Brain microvascular endothelial cell (primary cell): ENCODE data around the gene SLC13A1.

Experiments
- DNase-seq: peaks from one replicate; pipeline ENCODE4 v3.0.0-alpha.2; 2020
- H3K27ac ChIP-seq: fragments of 250-450 bp; sonication (Bioruptor Pico); 2 replicates; pipeline ENCODE4 v1.5.1; 2020; ENCODE audit warnings: mild to moderate bottlenecking, moderate library complexity
- H3K27me3 ChIP-seq: fragments of 250-450 bp; sonication (Bioruptor Pico); replicated peaks from 2 replicates; pipeline ENCODE4 v1.5.1; 2020; ENCODE audit warnings: mild to moderate bottlenecking
- H3K36me3 ChIP-seq: fragments of 250-450 bp; sonication (Bioruptor Pico); replicated peaks from 2 replicates; pipeline ENCODE4 v1.5.1; 2020; ENCODE audit warnings: mild to moderate bottlenecking
- H3K4me3 ChIP-seq: 2 replicates; pipeline ENCODE4 v1.5.1; 2011; ENCODE audit warnings: low read depth, mild to moderate bottlenecking, control low read depth, low read length, moderate library complexity
- CTCF ChIP-seq: IDR thresholded peaks from 2 replicates; pipeline ENCODE4 v1.5.1; 2011; ENCODE audit warnings: low read depth, mild to moderate bottlenecking, moderate library complexity, low read length, control low read depth, inconsistent platforms; ENCODE audit errors: missing control alignments
- in situ Hi-C: cut with HindIII; loops from 2 replicates; pipeline ENCODE4 v1.10.0; 2017; ENCODE audit warnings: low sequenced_read_pairs, low pct_ligation_motif_present

SLC13A1 gene

DNA sequence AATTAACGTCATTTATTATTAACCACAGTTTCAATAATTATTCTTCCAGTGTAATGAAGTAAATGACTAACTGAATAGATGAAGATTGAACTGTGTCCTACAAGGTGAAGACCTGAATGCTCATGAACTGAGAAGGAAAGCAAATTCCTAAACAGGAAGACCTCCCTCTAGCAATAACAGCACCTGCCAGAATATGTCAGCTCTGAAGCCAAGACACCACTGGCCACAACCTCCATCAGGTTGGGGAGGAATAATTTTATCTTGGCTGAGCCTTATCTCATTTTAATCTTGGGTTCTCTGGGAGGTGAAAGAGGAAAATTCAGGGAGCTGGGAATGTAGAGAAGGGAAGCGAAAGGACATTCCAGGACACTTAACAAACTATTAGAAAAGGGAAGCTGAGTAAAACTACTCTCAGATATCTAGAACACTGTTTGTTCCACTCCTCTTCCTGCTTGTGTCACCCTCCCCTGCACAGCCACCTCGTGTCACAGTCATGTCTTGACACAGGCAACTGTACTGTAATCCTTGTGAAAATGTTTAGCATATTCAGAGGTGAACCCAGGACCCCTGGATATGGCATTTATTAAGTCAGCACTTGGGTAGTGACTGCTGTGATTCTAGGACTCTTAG lies 4.6 kb upstream of the SLC13A1 start:
- Histone ChIP-seq H3K36me3 (no peaks in the 10 kb centered on the region), H3K27ac (no peak overlapping the region), H3K27me3 (no peaks in the 10 kb centered on the region), H3K4me3 (no peak overlapping the region)
- TF ChIP-seq CTCF: no peak
- DNase-seq: no peak
- in situ Hi-C loops: no loop called here

DNA sequence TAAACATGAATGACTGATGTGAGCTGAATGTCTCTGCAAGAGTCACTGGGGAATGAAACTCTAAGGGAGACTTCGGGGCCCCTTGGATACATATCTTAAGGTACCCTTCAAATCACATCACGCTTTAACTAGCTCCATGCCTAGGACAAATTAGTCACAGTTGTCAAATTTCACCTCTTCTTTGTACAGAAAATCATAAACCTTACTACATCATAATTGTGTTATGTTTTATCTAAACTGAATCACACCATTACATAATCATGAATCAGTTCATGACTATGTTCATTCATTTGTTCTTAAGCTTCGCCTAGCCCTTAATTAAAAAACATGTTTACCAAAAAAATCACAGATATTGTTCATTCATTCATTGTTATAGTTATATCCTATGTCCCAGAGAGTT lies 2.1 kb upstream of the SLC13A1 start:
- in situ Hi-C loops: no loop called here
- no peak for DNase-seq
- H3K27ac ChIP-seq: no peak overlapping the region
- no peak for TF ChIP-seq CTCF
- H3K36me3 ChIP-seq: no peaks in the 10 kb centered on the region
- H3K27me3 ChIP-seq: no peaks in the 10 kb centered on the region
- no peak overlapping the region for H3K4me3 ChIP-seq

- H3K36me3 ChIP-seq: no peaks in the 10 kb centered on the region
- H3K27me3 ChIP-seq: no peaks in the 10 kb centered on the region
- H3K27ac ChIP-seq: no peak overlapping the region
- no peak overlapping the region for H3K4me3 ChIP-seq
- no peak for TF ChIP-seq CTCF
- no peak for DNase-seq
- in situ Hi-C loops: no loop called here
These were observed 809 bp downstream of the SLC13A1 start for GRCh38 chr7:123198668-123199652.

DNA sequence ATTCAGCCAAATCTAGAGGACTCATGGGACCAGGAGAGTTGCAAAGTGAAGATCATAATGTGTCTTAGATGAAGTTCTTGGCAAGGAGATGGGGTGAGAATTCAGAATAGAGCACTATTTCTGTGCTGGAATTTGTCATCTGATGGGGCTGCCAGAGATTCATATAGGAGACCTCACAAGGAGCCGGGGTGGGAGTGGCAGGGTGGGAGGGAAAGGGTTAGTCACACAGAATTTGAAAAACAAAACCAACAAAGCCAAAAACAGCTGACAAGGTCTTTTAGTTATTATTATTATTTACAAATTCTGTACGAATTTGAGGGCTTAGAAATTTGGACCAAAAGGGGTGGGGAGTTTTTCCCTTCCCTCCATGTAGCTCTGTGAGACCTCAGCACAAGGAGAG lies 1.7 kb downstream of the SLC13A1 start:
- Histone ChIP-seq H3K4me3 (no peak overlapping the region), H3K27me3 (no peaks in the 10 kb centered on the region), H3K27ac (no peak overlapping the region), H3K36me3 (no peaks in the 10 kb centered on the region)
- DNase-seq: no peak
- no peak for TF ChIP-seq CTCF
- in situ Hi-C loops: no loop called here

GRCh38 chr7:123193235-123193634 lies 6.5 kb downstream of the SLC13A1 start:
- Histone ChIP-seq H3K4me3 (no peak overlapping the region), H3K36me3 (no peaks in the 10 kb centered on the region), H3K27me3 (no peaks in the 10 kb centered on the region), H3K27ac (no peak overlapping the region)
- peak; percentile 7 for DNase-seq
- TF ChIP-seq CTCF: no peak
- in situ Hi-C loops: no loop called here
